Endothelial cell of umbilical vein (primary cell): Measurements from ENCODE around the gene PGLYRP1. TPM values are rescaled to one million over a fixed set of nuclear protein-coding genes. Genes with fewer than 3 reads are reported as not detected.

ENCODE experiments used
- BruUV-seq: library from RNA; stranded (reverse); fragments of 400-500 nt; replicated peaks from 2 replicates; lab custom pipeline; 2021; lab: Mats Ljungman, UMichigan
- CTCF ChIA-PET: fragments of 300-600, 350-600 bp; sonication (Branson Sonifier 250); formaldehyde crosslinking; loops from one replicate; lab custom pipeline; 2021; ENCODE audit warnings: antibody characterized with exemption, inconsistent platforms; lab: Charles Lee
- POLR2A ChIA-PET: fragments of 300-600, 350-600 bp; sonication (Branson Sonifier 250); formaldehyde crosslinking; loops from one replicate; lab custom pipeline; 2021; ENCODE audit warnings: antibody characterized with exemption, inconsistent platforms; lab: Charles Lee
- DNase-seq: peaks from one replicate; pipeline ENCODE4 v3.0.0-alpha.2; 2011; ENCODE audit warnings: low read depth, low spot score
- FAIRE-seq: peaks from 2 replicates; lab custom pipeline; 2011; peaks lifted over from hg19 to GRCh38; lab: Jason Lieb, UNC
- H2AFZ ChIP-seq: 2 replicates; pipeline ENCODE4 v1.6.0; 2012; ENCODE audit warnings: low read depth, low read length, control low read depth, inconsistent platforms
- H3K27ac ChIP-seq: 2 replicates; pipeline ENCODE4 v1.5.1; 2011; ENCODE audit warnings: low read depth, mild to moderate bottlenecking, control low read depth, low read length, moderate library complexity; ENCODE audit not compliant: insufficient read depth
- H3K27me3 ChIP-seq, 2 experiments: 2 replicates each; pipeline versions ENCODE4 v1.6.0 to v1.6.1; 2011; ENCODE audit warnings: low read length in 2 of 2, mixed read lengths in 1 of 2; ENCODE audit not compliant: control insufficient read depth in 2 of 2, insufficient read depth in 2 of 2
- H3K36me3 ChIP-seq, 2 experiments: 2 replicates in 1 of 2; 3 replicates in 1 of 2; pipeline ENCODE4 v1.5.1; 2011; ENCODE audit warnings: low read length in 2 of 2, mild to moderate bottlenecking in 1 of 2, moderate library complexity in 1 of 2; ENCODE audit not compliant: control insufficient read depth in 2 of 2, insufficient read depth in 2 of 2; ENCODE audit errors: extremely low read depth in 1 of 2
- H3K4me1 ChIP-seq: 3 replicates; pipeline ENCODE4 v1.5.1; 2011; ENCODE audit warnings: mild to moderate bottlenecking, low read length; ENCODE audit not compliant: control insufficient read depth, insufficient read depth; ENCODE audit errors: extremely low read depth
- H3K4me2 ChIP-seq: 2 replicates; pipeline ENCODE4 v1.6.1; 2011; ENCODE audit warnings: low read length, control low read depth, mixed read lengths; ENCODE audit not compliant: insufficient read depth
- H3K4me3 ChIP-seq, 3 experiments: fragments of 200-600 bp in 1 of 3; sonication (generic), shearing (Covaris generic) in 1 of 3; replicated peaks in 1 of 3; 2 replicates each; pipeline ENCODE4 v1.5.1; 2011 to 2016; ENCODE audit warnings: control low read depth in 3 of 3, low read length in 3 of 3, mild to moderate bottlenecking in 2 of 3, inconsistent platforms in 1 of 3, low read depth in 1 of 3, moderate library complexity in 1 of 3; ENCODE audit not compliant: insufficient read depth in 1 of 3
- H3K79me2 ChIP-seq: 2 replicates; pipeline ENCODE4 v1.6.0; 2012; ENCODE audit warnings: low read length, inconsistent platforms; ENCODE audit not compliant: control insufficient read depth, insufficient read depth
- H3K9ac ChIP-seq: replicated peaks from 2 replicates; pipeline ENCODE3; 2011; ENCODE audit warnings: low read length, control low read depth; ENCODE audit not compliant: insufficient read depth; ENCODE audit errors: extremely low read depth
- H3K9me1 ChIP-seq: replicated peaks from 3 replicates; pipeline ENCODE4 v1.6.0; 2011; ENCODE audit warnings: mild to moderate bottlenecking, low read length; ENCODE audit not compliant: control insufficient read depth, insufficient read depth; ENCODE audit errors: extremely low read depth
- H3K9me3 ChIP-seq: replicated peaks from 2 replicates; pipeline ENCODE4 v1.5.1; 2012; ENCODE audit warnings: low read length, inconsistent platforms; ENCODE audit not compliant: control insufficient read depth, insufficient read depth
- H4K20me1 ChIP-seq: replicated peaks from 2 replicates; pipeline ENCODE3; 2011; ENCODE audit warnings: mild to moderate bottlenecking, low read length; ENCODE audit not compliant: control insufficient read depth, insufficient read depth; ENCODE audit errors: extremely low read depth
- EZH2 ChIP-seq: IDR thresholded peaks from 2 replicates; pipeline ENCODE4 v1.6.1; 2012; ENCODE audit warnings: borderline replicate concordance, low read depth, mild to moderate bottlenecking, moderate library complexity, low read length, inconsistent platforms; ENCODE audit not compliant: severe bottlenecking
- FOS ChIP-seq: IDR thresholded peaks from 2 replicates; pipeline ENCODE4 v1.6.1; 2011; ENCODE audit warnings: mild to moderate bottlenecking, low read length, moderate library complexity, borderline replicate concordance; ENCODE audit not compliant: insufficient read depth
- GATA2 ChIP-seq: IDR thresholded peaks from 2 replicates; pipeline ENCODE4 v1.7.0; 2011; ENCODE audit warnings: low read depth, mild to moderate bottlenecking, moderate library complexity, mixed read lengths, low read length; ENCODE audit not compliant: insufficient read length, insufficient read depth
- JUN ChIP-seq: IDR thresholded peaks from 2 replicates; pipeline ENCODE4 v1.6.1; 2011; ENCODE audit warnings: borderline replicate concordance, low read depth; ENCODE audit not compliant: insufficient read length, insufficient read depth
- POLR2AphosphoS5 ChIP-seq: IDR thresholded peaks from 2 replicates; pipeline ENCODE4 v1.6.1; 2012; ENCODE audit warnings: low read depth, mild to moderate bottlenecking, control low read depth, low read length, moderate library complexity; ENCODE audit not compliant: insufficient read depth
- dilution Hi-C: fragments of 300-500 bp; cut with MboI; formaldehyde crosslinking; loops from one replicate; pipeline ENCODE4 v1.15.0; 2019; ENCODE audit warnings: low sequenced_read_pairs; ENCODE audit not compliant: extremely low pct_ligation_motif_present
- intact Hi-C: fragments of 100-400 bp; cut with micrococcal nuclease; formaldehyde crosslinking; loops from one replicate; pipeline ENCODE4 v1.10.0; 2022
- polyA plus RNA-seq, 4 experiments: library from polyadenylated mRNA; depleted of rRNA in 3 of 4; stranded (reverse) in 3 of 4; unstranded in 1 of 4; fragments of >200 nt; gene quantifications; 2 replicates each; pipeline versions ENCODE4 v1.2.1 to v1.2.3, GENCODE V29; 2011 to 2012; ENCODE audit warnings: missing spikeins in 1 of 4
- total RNA-seq: library from RNA; stranded (reverse); gene quantifications from 2 replicates; pipeline ENCODE4 v1.2.3, GENCODE V29; 2021
- TF ChIP-seq, protein P1 (sequence below): IDR thresholded peaks from 2 replicates; pipeline ENCODE4 v1.6.1; 2011; ENCODE audit not compliant: insufficient read depth, insufficient read length

Gene PGLYRP1
- total and polyA plus RNA-seq, 2 donors (not counting 3 experiments of a cell fraction or from before 2014, with no cell fraction given): not detected

DNA sequence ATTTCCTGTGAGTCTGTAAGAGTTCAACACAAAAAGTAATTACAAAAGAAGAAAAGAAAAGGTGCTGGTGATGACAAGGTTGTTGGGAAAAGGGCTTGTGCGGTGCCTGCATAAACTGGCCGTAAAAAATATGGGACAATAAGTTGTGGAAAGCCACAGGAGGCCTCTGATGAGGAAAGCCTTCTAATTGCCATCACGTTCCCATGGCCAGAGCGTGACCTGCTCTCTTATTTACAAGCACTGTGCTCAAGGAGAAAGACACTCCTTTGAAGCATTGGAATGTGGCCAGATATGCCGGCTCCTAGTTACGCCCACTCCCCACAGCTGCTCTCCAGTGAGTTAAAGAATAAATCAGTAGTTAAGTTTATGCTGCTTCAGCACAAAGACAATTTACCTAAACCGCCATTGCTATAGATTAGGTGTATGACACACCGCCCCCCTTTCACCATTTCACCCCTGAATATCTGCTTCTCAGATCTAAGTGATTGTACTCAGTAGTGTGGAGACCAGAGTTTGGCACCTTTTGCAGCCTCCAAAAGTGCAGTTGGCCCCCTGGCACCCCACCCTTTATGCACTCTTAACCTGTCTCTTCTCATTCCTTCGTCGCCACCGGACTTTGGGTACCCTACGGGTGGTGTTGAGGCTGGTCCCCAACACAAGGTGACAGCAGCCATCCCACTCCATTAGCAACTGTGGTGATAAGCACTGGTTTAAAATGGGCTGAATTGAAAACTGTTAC, 8.1 kb upstream of the PGLYRP1 start:
- no peak overlapping the region for H3K4me2 ChIP-seq
- no peak for FAIRE-seq

DNA sequence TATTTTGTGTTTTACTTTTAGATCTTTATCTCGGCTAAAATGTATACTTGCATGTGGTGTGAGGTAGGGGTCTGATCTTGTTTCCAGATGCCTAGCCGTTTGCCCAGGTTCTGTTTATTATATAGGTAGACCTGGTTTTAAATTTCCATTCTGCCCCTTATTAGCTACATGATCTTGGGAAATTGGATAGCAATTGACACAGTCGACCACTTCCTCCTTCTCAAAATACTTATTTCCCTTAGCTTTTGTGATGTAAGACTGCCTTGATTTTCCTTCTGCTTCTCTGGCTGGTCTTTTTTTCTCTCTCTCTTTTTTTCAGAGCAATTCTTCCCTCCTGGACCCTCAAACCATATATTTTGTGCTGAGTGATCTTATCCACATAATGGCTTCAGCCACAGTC, 3.0 kb upstream of the PGLYRP1 start:
- no peak overlapping the region for H3K9ac ChIP-seq
- no peaks in the 10 kb centered on the region for H3K9me1 ChIP-seq
- peaks cover 5% of the 10 kb centered on the region for H3K4me1 ChIP-seq
- H2AFZ ChIP-seq: no peak overlapping the region
- FAIRE-seq: no peak
- H3K79me2 ChIP-seq: no peaks in the 10 kb centered on the region
- POLR2A ChIA-PET: no interaction called here
- intact Hi-C loops: no loop called here
- no peaks in the 10 kb centered on the region for H3K9me3 ChIP-seq
- no peak overlapping the region for H3K4me3 ChIP-seq
- H3K36me3 ChIP-seq: no peaks in the 10 kb centered on the region
- H3K27ac ChIP-seq: no peak overlapping the region
- peaks cover 2 to 5% of the 10 kb centered on the region in 2 experiments for H3K27me3 ChIP-seq
- BruUV-seq: no TSS peak
- TF ChIP-seq GATA2 (no peak), EZH2 (no peak)
- TF ChIP-seq, protein P1, sequence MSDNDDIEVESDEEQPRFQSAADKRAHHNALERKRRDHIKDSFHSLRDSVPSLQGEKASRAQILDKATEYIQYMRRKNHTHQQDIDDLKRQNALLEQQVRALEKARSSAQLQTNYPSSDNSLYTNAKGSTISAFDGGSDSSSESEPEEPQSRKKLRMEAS: no peak
- no peaks in the 10 kb centered on the region for H4K20me1 ChIP-seq
- no peak for DNase-seq
- CTCF ChIA-PET: interaction anchor here (1.3 to 12.1 kb wide), 6 partner anchors 10 to 241 kb away, joined by 5 to 460 read pairs (median 32); no protein-coding TSS in a partner anchor
- H3K4me2 ChIP-seq: no peak overlapping the region
- dilution Hi-C loops: no loop called here

More for the DNA sequence above, 8.1 kb upstream of the PGLYRP1 start:
- POLR2A ChIA-PET: no interaction called here
- Histone ChIP-seq H3K36me3 (no peaks in the 10 kb centered on the region), H3K27me3 (no peaks in the 10 kb centered on the region), H4K20me1 (no peaks in the 10 kb centered on the region), H3K79me2 (no peaks in the 10 kb centered on the region), H3K4me3 (no peak overlapping the region), H3K4me1 (no peaks in the 10 kb centered on the region), H3K9ac (no peak overlapping the region), H3K27ac (no peak overlapping the region), H3K9me3 (no peaks in the 10 kb centered on the region), H2AFZ (no peak overlapping the region), H3K9me1 (no peaks in the 10 kb centered on the region)
- CTCF ChIA-PET: interaction anchor here (0.9 to 6.3 kb wide), 4 partner anchors 34 to 235 kb away, joined by 3 to 155 read pairs (median 40); no protein-coding TSS in a partner anchor
- BruUV-seq: no TSS peak
- DNase-seq: no peak
- dilution Hi-C loops: no loop called here
- no peak for TF ChIP-seq POLR2AphosphoS5
- no peak for TF ChIP-seq FOS
- TF ChIP-seq JUN: no peak
- intact Hi-C loops: no loop called here
